RWPE1 (cell line): Measurements from ENCODE around the gene S100A10.
A peak's percentile ranks its signal among the peaks of the same experiment; 100 is the strongest.

Experiments
- CTCF ChIA-PET: fragments of 350-600 bp; sonication (Branson Sonifier 250); formaldehyde crosslinking; extraction: SDS; loops from one replicate; lab custom pipeline; 2021; lab: Yijun Ruan, JAX
- POLR2A ChIA-PET: fragments of 400-600 bp; formaldehyde crosslinking; extraction: SDS; loops from one replicate; lab custom pipeline; 2020; ENCODE audit warnings: antibody characterized with exemption; ENCODE audit not compliant: low non-redundant PET; lab: Yijun Ruan, JAX
- DNase-seq: peaks from one replicate; pipeline ENCODE4 v3.0.0; 2012; ENCODE audit warnings: low spot score
- H3K27ac ChIP-seq: fragments of 450-650 bp; 2 replicates; pipeline ENCODE4 v1.5.1; 2017
- CTCF ChIP-seq: fragments of 450-650 bp; conservative IDR thresholded peaks from 2 replicates; pipeline ENCODE4 v1.5.1; 2017; ENCODE audit warnings: low read depth, mild to moderate bottlenecking

Gene S100A10

GRCh38 chr1:151960780-151961513 lies 32.7 kb downstream of the S100A10 start:
- no peak for DNase-seq
- POLR2A ChIA-PET = no interaction called here
- no peak overlapping the region for H3K27ac ChIP-seq
- CTCF ChIA-PET = no interaction called here
- no peak for TF ChIP-seq CTCF

- TF ChIP-seq CTCF = no peak
- H3K27ac ChIP-seq = no peak overlapping the region
- CTCF ChIA-PET = no interaction called here
- no peak for DNase-seq
- POLR2A ChIA-PET = no interaction called here
Observed at GRCh38 chr1:151958959-151959358, 34.7 kb downstream of the S100A10 start.

GRCh38 chr1:151956957-151957497 lies 36.6 kb downstream of the S100A10 start:
- ChIA-PET CTCF (interaction anchor here (0.6 kb wide), 1 partner anchor 675 kb away, joined by 3 read pairs; no protein-coding TSS in a partner anchor), POLR2A (no interaction called here)
- H3K27ac ChIP-seq = no peak overlapping the region
- DNase-seq = no peak
- no peak for TF ChIP-seq CTCF

GRCh38 chr1:151953409-151954094 lies 40.1 kb downstream of the S100A10 start:
- ChIA-PET CTCF (no interaction called here), POLR2A (no interaction called here)
- DNase-seq = no peak
- no peak for TF ChIP-seq CTCF
- no peak overlapping the region for H3K27ac ChIP-seq

- ChIA-PET POLR2A (no interaction called here), CTCF (no interaction called here)
- no peak for TF ChIP-seq CTCF
- DNase-seq = no peak
- no peak overlapping the region for H3K27ac ChIP-seq
Observed at GRCh38 chr1:151952811-151953210, 40.8 kb downstream of the S100A10 start.

GRCh38 chr1:151949371-151950193 lies 44.1 kb downstream of the S100A10 start:
- POLR2A ChIA-PET = no interaction called here
- CTCF ChIA-PET = interaction anchor here (0.6 to 1.4 kb wide), 3 partner anchors 16 to 168 kb away, joined by 3 to 4 read pairs (median 3); no protein-coding TSS in a partner anchor
- H3K27ac ChIP-seq = peak overlapping the region; percentile 31
- TF ChIP-seq CTCF = no peak
- no peak for DNase-seq
